ENCODE data around the gene SMYD1. TPM values are rescaled to one million over a fixed set of nuclear protein-coding genes. Genes with fewer than 3 reads are reported as not detected.

SMYD1 gene
- total and polyA plus RNA-seq, 8 donors = 0.05 to 0.20 (median 0.06) TPM; not detected in 5

- intact Hi-C loops (cut with DNase I) = no loop called here
- no peak overlapping the region for H3K4me3 ChIP-seq
- no peak for TF ChIP-seq CTCF (IDR thresholded peaks at IDR 0.05)
- no peaks in the 10 kb centered on the region for H3K36me3 ChIP-seq
- DNase-seq (no peak), ATAC-seq (no peak)
- H3K9me3 ChIP-seq = no peaks in the 10 kb centered on the region
- H3K27me3 ChIP-seq = peaks cover 0 to 14% of the 10 kb centered on the region in 2 donors
- H3K27ac ChIP-seq = no peak overlapping the region
- H3K4me1 ChIP-seq = no peaks in the 10 kb centered on the region
Observed at GRCh38 chr2:88126772-88127637, 59.4 kb downstream of the SMYD1 start.

- no peak overlapping the region for H3K4me3 ChIP-seq
- no peak for ATAC-seq
Observed at GRCh38 chr2:88127638-88127887, 59.9 kb downstream of the SMYD1 start.

GRCh38 chr2:88127888-88128653, 60.4 kb downstream of the SMYD1 start, which contains the start of gene FABP1:
TSS of gene FABP1 (minus strand) at chr2:88128062. CDS start at chr2:88128017, 45 bp downstream.
- H3K4me3 ChIP-seq = no peak within 1 kb of the TSS
- ATAC-seq (no peak), DNase-seq (no peak)
- no peaks in the 10 kb centered on the region for H3K9me3 ChIP-seq
- H3K27me3 ChIP-seq = peaks cover 0 to 14% of the 10 kb centered on the region in 2 donors
- no peaks in the 10 kb centered on the region for H3K4me1 ChIP-seq
- no peak for TF ChIP-seq CTCF (IDR thresholded peaks at IDR 0.05)
- intact Hi-C loops (cut with DNase I) = no loop called here
- H3K36me3 ChIP-seq = no peaks in the 10 kb centered on the region
- no peak within 1 kb of the TSS for H3K27ac ChIP-seq

More at GRCh38 chr2:88127638-88127887, 59.9 kb downstream of the SMYD1 start:
- no peak for DNase-seq
- H3K9me3 ChIP-seq = no peaks in the 10 kb centered on the region
- TF ChIP-seq CTCF (IDR thresholded peaks at IDR 0.05) = no peak
- no peak overlapping the region for H3K27ac ChIP-seq
- no peaks in the 10 kb centered on the region for H3K4me1 ChIP-seq
- intact Hi-C loops (cut with DNase I) = no loop called here
- H3K27me3 ChIP-seq = peaks cover 0 to 14% of the 10 kb centered on the region in 2 donors
- no peaks in the 10 kb centered on the region for H3K36me3 ChIP-seq

GRCh38 chr2:88128654-88129312, 61.2 kb downstream of the SMYD1 start:
- Histone ChIP-seq H3K27me3 (peaks cover 0 to 13% of the 10 kb centered on the region in 2 donors), H3K27ac (no peak overlapping the region), H3K36me3 (no peaks in the 10 kb centered on the region), H3K4me3 (no peak overlapping the region), H3K4me1 (no peaks in the 10 kb centered on the region), H3K9me3 (no peaks in the 10 kb centered on the region)
- ATAC-seq (no peak), DNase-seq (no peak)
- no peak for TF ChIP-seq CTCF (IDR thresholded peaks at IDR 0.05)
- intact Hi-C loops (cut with DNase I) = no loop called here
